ENCODE data around the gene RPS6KA3. TPM values are rescaled to one million over a fixed set of nuclear protein-coding genes. Genes with fewer than 3 reads are reported as not detected.
"Not testable (repeated sequence)": the region's sequence is repeated elsewhere in the genome, so short reads cannot be mapped to it uniquely, and the experiment has no call there.

Gene RPS6KA3
- total and polyA plus RNA-seq, 2 of the 8 experiments (the other 6 are each of a cell fraction or from before 2014, with no cell fraction given) = 7.1 to 13.0 TPM

DNA sequence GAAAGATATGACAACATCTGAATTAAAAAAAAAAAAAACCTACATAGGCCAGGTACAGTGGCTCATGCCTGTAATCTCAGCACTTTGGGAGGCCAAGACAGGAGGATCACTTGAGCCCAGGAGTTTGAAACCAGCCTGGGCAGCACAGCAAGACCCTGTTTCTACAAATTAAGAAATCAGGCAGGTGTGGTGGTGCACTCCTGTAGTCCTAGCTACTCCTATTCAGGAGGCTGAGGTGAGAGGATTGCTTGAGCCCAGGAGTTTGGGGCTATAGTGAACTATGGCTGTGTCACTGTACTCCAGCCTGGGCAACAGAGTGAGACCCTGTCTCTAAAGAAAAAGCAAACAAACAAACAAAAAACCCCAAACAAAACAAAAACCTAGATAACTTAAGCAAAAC lies 104.2 kb downstream of the RPS6KA3 start:
- H3K27me3 ChIP-seq (replicated peaks in 1 of 4; ENCODE audit: control insufficient read depth in 3 of 4, extremely low read depth in 1 of 4, insufficient read depth in 3 of 4, low read length in 3 of 4); H3K79me1 ChIP-seq (ENCODE audit: low read depth, low read length); H3K9me3 ChIP-seq (ENCODE audit: insufficient read depth in 2 of 2, low read depth in 1 of 2, low read length in 1 of 2); H4K91ac ChIP-seq (replicated peaks; ENCODE audit: insufficient read length, low read length); FAIRE-seq; H2AK5ac ChIP-seq (ENCODE audit: low read depth, low read length); H2BK20ac ChIP-seq (ENCODE audit: low read length); H3K36me3 ChIP-seq (ENCODE audit: control insufficient read depth in 2 of 4, insufficient read depth in 4 of 4, low read length in 3 of 4); H2BK120ac ChIP-seq (replicated peaks; ENCODE audit: low read depth, low read length); H3K4ac ChIP-seq (replicated peaks; ENCODE audit: insufficient read length, low read depth, low read length); POLR2A ChIA-PET (ENCODE audit: partially characterized antibody); H2AFZ ChIP-seq (ENCODE audit: low read length); H3K79me2 ChIP-seq (ENCODE audit: control insufficient read depth in 1 of 2, insufficient read depth in 2 of 2, low read length in 2 of 2); H3K4me2 ChIP-seq (ENCODE audit: insufficient read depth in 1 of 2, low read depth in 2 of 2, low read length in 2 of 2); H2BK12ac ChIP-seq (ENCODE audit: low read depth, low read length); H4K20me1 ChIP-seq (replicated peaks in 1 of 2; ENCODE audit: control insufficient read depth in 1 of 2, insufficient read depth in 2 of 2, low read length in 2 of 2); H3K4me3 ChIP-seq (ENCODE audit: extremely low read depth in 1 of 4, insufficient read depth in 2 of 4, low read depth in 3 of 4, low read length in 4 of 4); H2BK15ac ChIP-seq (ENCODE audit: low read length); H3K23me2 ChIP-seq (ENCODE audit: low read depth, low read length); H3K27ac ChIP-seq (ENCODE audit: low read depth, low read length); DNase-seq (ENCODE audit: low read depth in 1 of 2, low spot score in 2 of 2); H3K9ac ChIP-seq (replicated peaks in 1 of 4; ENCODE audit: extremely low read depth in 1 of 4, low read depth in 3 of 4, low read length in 3 of 4); CTCF ChIA-PET (ENCODE audit: partially characterized antibody); H3K56ac ChIP-seq (replicated peaks; ENCODE audit: insufficient read length, low read depth, low read length); H3K18ac ChIP-seq (ENCODE audit: extremely low read depth, low read length); H4K8ac ChIP-seq (ENCODE audit: extremely low read depth, insufficient read depth, low read length); H2BK5ac ChIP-seq (ENCODE audit: low read depth, low read length); H3K4me1 ChIP-seq (replicated peaks in 1 of 4; ENCODE audit: control insufficient read depth in 3 of 4, insufficient read depth in 4 of 4, low read length in 3 of 4); H3K23ac ChIP-seq (ENCODE audit: insufficient read length); H3K14ac ChIP-seq (ENCODE audit: insufficient read length); H4K5ac ChIP-seq (ENCODE audit: insufficient read length, low read depth, low read length): not testable (repeated sequence)
